AG04450 (cell line): ENCODE data around the gene FBXL2. TPM values are rescaled to one million over a fixed set of nuclear protein-coding genes. Genes with fewer than 3 reads are reported as not detected.

Experiments
- CTCF ChIA-PET: fragments of 300-600, 350-600 bp; formaldehyde crosslinking; extraction: SDS; loops from one replicate; lab custom pipeline; 2022; ENCODE audit warnings: antibody characterized with exemption, inconsistent platforms; lab: Charles Lee
- POLR2A ChIA-PET: fragments of 350-600 bp; formaldehyde crosslinking; extraction: SDS; loops from one replicate; lab custom pipeline; 2021; ENCODE audit warnings: antibody characterized with exemption, inconsistent platforms; lab: Yijun Ruan, JAX
- DNase-seq: peaks from one replicate; pipeline ENCODE4 v3.0.0-alpha.2; 2011; ENCODE audit warnings: low read depth, low spot score
- H3K27ac ChIP-seq: one replicate; pipeline ENCODE4 v1.5.1; 2012; ENCODE audit warnings: low read depth, low read length, control low read depth
- H3K27me3 ChIP-seq: one replicate; pipeline ENCODE4 v1.6.0; 2012; ENCODE audit warnings: low read length; ENCODE audit not compliant: control insufficient read depth, insufficient read depth
- H3K4me3 ChIP-seq: 2 replicates; pipeline ENCODE4 v1.5.1; 2011; ENCODE audit warnings: mild to moderate bottlenecking, low read depth, low read length, control low read depth
- H3K9me3 ChIP-seq: 2 replicates; pipeline ENCODE4 v1.5.1; 2012; ENCODE audit warnings: low read length; ENCODE audit not compliant: control insufficient read depth, insufficient read depth
- polyA plus RNA-seq: library from polyadenylated mRNA; depleted of rRNA; stranded (reverse); fragments of >200 nt; gene quantifications from 2 replicates; pipeline ENCODE4 v1.2.3, GENCODE V29; 2011
- TF ChIP-seq, protein P1 (sequence below): IDR thresholded peaks from 2 replicates; pipeline ENCODE4 v1.5.1; 2011; ENCODE audit warnings: low read depth, low read length, control low read depth, inconsistent platforms

The FBXL2 gene
- polyA plus RNA-seq, 1 experiment = 14.4 TPM

DNA sequence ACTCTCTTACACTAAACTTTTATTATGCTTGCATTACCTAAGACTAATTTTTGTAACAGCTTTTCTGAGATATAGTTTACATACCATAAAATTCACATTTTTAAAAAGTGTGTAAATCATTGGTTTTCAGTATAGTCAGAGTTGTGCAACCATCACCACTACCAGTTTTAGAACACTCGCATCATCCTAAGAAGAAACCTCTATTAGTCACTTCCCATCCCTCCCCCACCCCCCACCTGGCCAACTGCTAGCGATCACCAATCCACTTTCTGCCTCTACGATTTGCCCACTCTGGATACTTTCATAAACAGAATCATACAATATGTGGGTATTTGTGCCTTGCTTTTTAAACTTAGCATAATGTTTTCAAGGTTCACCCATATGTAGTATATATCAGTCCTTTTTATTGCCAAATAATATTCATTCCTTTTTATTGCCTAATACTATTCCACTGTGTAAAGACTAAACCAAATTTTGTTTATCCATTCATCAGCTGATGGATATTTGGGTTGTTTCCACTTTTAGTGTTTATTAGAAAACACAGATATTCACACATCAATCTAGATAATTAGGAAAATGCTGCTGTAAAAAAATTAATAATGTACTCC is 139.9 kb downstream of the FBXL2 start:
- ChIA-PET POLR2A (no interaction called here), CTCF (no interaction called here)
- Histone ChIP-seq H3K27ac (no peak overlapping the region), H3K9me3 (no peaks in the 10 kb centered on the region; the same call in 1 of the 2 replicates), H3K4me3 (no peak overlapping the region), H3K27me3 (no peaks in the 10 kb centered on the region)
- DNase-seq = no peak
- TF ChIP-seq, protein P1, sequence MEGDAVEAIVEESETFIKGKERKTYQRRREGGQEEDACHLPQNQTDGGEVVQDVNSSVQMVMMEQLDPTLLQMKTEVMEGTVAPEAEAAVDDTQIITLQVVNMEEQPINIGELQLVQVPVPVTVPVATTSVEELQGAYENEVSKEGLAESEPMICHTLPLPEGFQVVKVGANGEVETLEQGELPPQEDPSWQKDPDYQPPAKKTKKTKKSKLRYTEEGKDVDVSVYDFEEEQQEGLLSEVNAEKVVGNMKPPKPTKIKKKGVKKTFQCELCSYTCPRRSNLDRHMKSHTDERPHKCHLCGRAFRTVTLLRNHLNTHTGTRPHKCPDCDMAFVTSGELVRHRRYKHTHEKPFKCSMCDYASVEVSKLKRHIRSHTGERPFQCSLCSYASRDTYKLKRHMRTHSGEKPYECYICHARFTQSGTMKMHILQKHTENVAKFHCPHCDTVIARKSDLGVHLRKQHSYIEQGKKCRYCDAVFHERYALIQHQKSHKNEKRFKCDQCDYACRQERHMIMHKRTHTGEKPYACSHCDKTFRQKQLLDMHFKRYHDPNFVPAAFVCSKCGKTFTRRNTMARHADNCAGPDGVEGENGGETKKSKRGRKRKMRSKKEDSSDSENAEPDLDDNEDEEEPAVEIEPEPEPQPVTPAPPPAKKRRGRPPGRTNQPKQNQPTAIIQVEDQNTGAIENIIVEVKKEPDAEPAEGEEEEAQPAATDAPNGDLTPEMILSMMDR = no peak

DNA sequence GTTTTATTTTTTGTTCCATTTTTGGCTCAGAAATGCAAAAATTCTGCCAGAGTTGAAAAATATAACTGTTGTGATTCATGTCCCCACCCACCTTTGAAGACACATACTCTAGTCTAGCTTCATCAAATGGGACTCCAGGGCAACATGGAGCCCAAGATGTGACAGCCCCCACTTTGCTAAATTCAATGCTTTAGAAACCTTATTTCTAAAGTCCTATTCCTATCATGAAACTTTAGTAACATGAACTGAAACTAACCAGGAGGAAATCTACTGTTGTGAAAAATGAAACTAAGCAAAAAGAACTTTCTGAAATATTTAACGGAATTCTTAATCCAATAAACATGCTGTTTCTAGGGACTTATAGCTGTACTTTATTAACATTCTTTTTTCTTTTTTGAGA is 142.7 kb downstream of the FBXL2 start:
- Histone ChIP-seq H3K27ac (no peak overlapping the region), H3K4me3 (no peak overlapping the region), H3K9me3 (no peaks in the 10 kb centered on the region; the same call in 1 of the 2 replicates), H3K27me3 (no peaks in the 10 kb centered on the region)
- TF ChIP-seq, protein P1 = no peak
- no peak for DNase-seq
- POLR2A ChIA-PET = no interaction called here
- CTCF ChIA-PET = interaction anchor here (0.6 to 1.7 kb wide), 3 partner anchors 59 to 367 kb away, joined by 3 to 4 read pairs (median 3); no protein-coding TSS in a partner anchor

DNA sequence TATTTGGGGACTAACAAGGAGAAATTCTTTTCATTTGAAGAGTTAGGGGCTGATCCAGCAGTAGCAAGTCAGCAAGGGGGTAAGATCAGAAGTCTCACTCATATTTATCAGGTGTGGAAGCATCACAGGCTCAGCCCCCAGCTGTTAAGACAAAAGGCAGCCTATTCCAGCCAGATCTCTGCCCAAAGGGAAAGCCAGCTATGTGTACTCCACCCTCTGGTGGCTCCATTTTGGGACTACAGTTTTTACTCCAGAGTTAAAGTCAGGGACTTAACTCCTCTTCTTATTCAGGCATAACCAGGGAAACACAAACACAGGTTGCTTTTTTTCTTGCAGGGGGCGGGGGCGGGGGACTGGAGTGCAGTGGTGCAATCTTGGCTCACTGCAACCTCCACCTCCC is 143.7 kb downstream of the FBXL2 start:
- Histone ChIP-seq H3K4me3 (no peak overlapping the region), H3K9me3 (no peaks in the 10 kb centered on the region; the same call in 1 of the 2 replicates), H3K27me3 (no peaks in the 10 kb centered on the region), H3K27ac (no peak overlapping the region)
- DNase-seq = no peak
- CTCF ChIA-PET = interaction anchor here (0.7 to 1.7 kb wide), 3 partner anchors 13 to 366 kb away, joined by 3 to 6 read pairs (median 4); no protein-coding TSS in a partner anchor
- TF ChIP-seq, protein P1 = peak; percentile 16; the same call in 1 of the 2 replicates
- POLR2A ChIA-PET = no interaction called here

DNA sequence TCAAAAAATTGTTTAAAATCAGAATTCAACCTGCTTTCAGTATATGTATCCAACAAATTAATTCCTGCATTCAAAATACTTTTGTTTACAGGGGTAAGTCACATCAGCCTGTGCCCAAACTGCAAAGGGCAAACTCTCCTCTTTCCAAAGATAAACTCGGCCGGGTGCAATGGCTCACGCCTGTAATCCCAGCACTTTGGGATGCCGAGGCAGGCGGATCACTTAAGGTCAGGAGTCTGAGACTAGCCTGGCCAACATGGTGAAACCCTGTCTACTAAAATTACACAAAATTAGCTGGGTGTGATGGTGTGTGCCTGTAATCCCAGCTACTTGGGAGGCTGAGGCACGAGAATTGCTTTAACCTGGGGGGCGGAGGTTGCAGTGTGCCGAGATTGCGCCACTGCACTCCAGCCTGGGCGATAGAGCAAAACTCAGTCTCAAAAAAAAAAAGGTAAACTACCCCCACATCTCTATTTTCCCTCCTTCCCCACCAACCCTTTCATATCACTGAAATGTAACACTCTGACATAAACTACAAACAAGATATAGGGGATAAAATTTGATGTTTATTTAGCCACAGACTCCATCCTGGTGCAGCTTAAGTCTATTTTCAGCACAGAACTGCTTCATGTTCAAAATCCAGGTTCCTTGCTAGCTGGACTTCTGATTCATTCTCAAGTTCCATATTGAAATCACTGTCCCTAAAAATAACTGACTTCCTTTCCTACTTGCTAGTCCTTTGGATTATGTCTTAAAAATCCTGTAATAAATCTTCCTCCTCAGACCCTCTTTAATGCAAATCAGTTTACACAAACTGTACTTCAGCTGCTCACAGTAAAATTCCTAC is 147.6 kb downstream of the FBXL2 start:
- Histone ChIP-seq H3K27me3 (no peaks in the 10 kb centered on the region), H3K4me3 (no peak overlapping the region), H3K9me3 (no peaks in the 10 kb centered on the region), H3K27ac (no peak overlapping the region)
- POLR2A ChIA-PET = interaction anchor here (0.7 kb wide), 1 partner anchor 209 kb away, joined by 3 read pairs; no protein-coding TSS in a partner anchor
- CTCF ChIA-PET = no interaction called here
- TF ChIP-seq, protein P1 = no peak
- DNase-seq = no peak
